Activated CD8-positive, alpha-beta T cell treated with anti-CD3 and anti-CD28 coated beads for 36 hours (primary cell): ENCODE measurements around the gene PLEKHA7. TPM values are rescaled to one million over a fixed set of nuclear protein-coding genes. Genes with fewer than 3 reads are reported as not detected.

Experiments
- ATAC-seq: fragments of 200-7000 bp; cut with Tn5 transposase; one replicate; pipeline ENCODE4 v1.10.0; 2021; ENCODE audit warnings: mild to moderate bottlenecking, moderate library complexity
- CTCF ChIA-PET: fragments of 350-600 bp; sonication (Branson Sonifier 250); formaldehyde crosslinking; loops from one replicate; lab custom pipeline; 2021; ENCODE audit warnings: antibody characterized with exemption; lab: Charles Lee
- POLR2A ChIA-PET: fragments of 350-600 bp; sonication (Branson Sonifier 250); formaldehyde crosslinking; loops from one replicate; lab custom pipeline; 2021; ENCODE audit warnings: antibody characterized with exemption; lab: Charles Lee
- DNase-seq: peaks from one replicate; pipeline ENCODE4 v3.0.0-alpha.2; 2020
- H3K27ac Mint-ChIP-seq: one replicate; pipeline ENCODE4 v1.8.0; 2021; ENCODE audit warnings: mild to moderate bottlenecking, mixed read lengths
- H3K27me3 Mint-ChIP-seq: one replicate; pipeline ENCODE4 v1.8.0; 2021; ENCODE audit warnings: mixed read lengths
- H3K36me3 Mint-ChIP-seq: one replicate; pipeline ENCODE4 v1.8.0; 2021; ENCODE audit warnings: low read depth, mixed read lengths
- H3K4me1 Mint-ChIP-seq: one replicate; pipeline ENCODE4 v1.8.0; 2021; ENCODE audit warnings: low read depth, mixed read lengths
- H3K4me3 Mint-ChIP-seq: one replicate; pipeline ENCODE4 v1.8.0; 2021; ENCODE audit warnings: mild to moderate bottlenecking, moderate library complexity, mixed read lengths
- H3K9me3 Mint-ChIP-seq: one replicate; pipeline ENCODE4 v1.8.0; 2021; ENCODE audit warnings: mixed read lengths
- CTCF ChIP-seq: fragments of 200-600 bp; IDR thresholded peaks from one replicate; pipeline ENCODE4 v1.8.0; 2022; ENCODE audit warnings: antibody characterized with exemption, mild to moderate bottlenecking
- intact Hi-C: fragments of 100-400 bp; cut with micrococcal nuclease; formaldehyde crosslinking; loops from one replicate; pipeline ENCODE4 v1.10.0; 2022
- total RNA-seq, 2 experiments: library from RNA; stranded (reverse); gene quantifications; one replicate each; pipeline ENCODE4 v1.2.3, GENCODE V29; 2021

Gene PLEKHA7
- total RNA-seq, 2 experiments from 2014 or later = 6.0 to 6.6 TPM

DNA sequence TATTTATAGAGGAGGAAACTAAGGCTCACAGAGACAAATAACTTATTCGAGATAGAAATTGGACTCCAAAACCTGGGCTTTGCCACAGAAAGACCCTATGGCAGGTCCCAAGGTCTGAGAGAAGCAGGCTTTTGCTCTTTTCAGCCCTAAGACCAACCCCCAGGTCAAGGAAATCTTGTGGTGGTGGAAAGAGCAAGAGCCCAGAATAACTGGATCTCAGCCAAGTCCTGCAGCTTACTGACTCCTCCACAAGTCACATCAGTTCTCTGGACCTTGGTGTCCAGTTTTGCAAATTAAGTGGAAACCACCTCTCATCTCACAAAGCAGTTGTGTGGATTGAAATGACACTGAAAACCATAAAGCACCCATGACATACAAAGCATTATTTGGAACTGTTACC is 153.6 kb downstream of the PLEKHA7 start:
- Mint-ChIP-seq H3K36me3 (peaks cover 8% of the 10 kb centered on the region), H3K4me3 (no peak overlapping the region), H3K4me1 (peaks cover 14% of the 10 kb centered on the region), H3K27me3 (peaks cover 14% of the 10 kb centered on the region), H3K9me3 (peaks cover 6% of the 10 kb centered on the region), H3K27ac (no peak overlapping the region)
- ChIA-PET CTCF (interaction anchor here (1.7 kb wide), 1 partner anchor 11 kb away, joined by 3 read pairs; no protein-coding TSS in a partner anchor), POLR2A (no interaction called here)
- DNase-seq (no peak), ATAC-seq (no peak)
- intact Hi-C loops = no loop called here
- TF ChIP-seq CTCF = no peak

DNA sequence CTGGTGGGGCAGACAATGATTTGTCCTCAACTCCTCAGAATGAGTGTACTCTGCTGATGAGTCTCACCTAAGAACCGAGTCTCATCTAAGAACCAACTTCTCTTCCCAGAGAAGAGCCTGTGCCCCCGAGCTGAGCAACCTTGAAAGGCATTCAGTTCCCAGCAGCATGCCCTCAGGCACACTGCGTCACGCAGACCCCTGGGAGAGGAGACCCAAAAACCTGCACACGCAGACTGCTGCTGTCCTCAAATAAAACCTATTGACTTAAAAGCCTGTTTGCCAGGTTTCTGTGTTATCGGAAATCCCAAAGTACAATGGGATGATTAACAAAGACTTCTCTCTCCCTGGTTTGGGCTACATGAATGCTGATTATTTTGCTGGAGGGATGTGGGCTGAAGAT is 154.6 kb downstream of the PLEKHA7 start:
- TF ChIP-seq CTCF = no peak
- Mint-ChIP-seq H3K9me3 (peaks cover under 1% of the 10 kb centered on the region), H3K27ac (no peak overlapping the region), H3K27me3 (peaks cover 14% of the 10 kb centered on the region), H3K36me3 (peaks cover 1% of the 10 kb centered on the region), H3K4me1 (peaks cover 8% of the 10 kb centered on the region), H3K4me3 (no peak overlapping the region)
- intact Hi-C loops = no loop called here
- no peak for DNase-seq
- POLR2A ChIA-PET = no interaction called here
- CTCF ChIA-PET = interaction anchor here (1.7 kb wide), 1 partner anchor 9 kb away, joined by 6 read pairs; no protein-coding TSS in a partner anchor
- no peak for ATAC-seq

- Mint-ChIP-seq H3K4me3 (no peak overlapping the region), H3K27me3 (peaks cover 11% of the 10 kb centered on the region), H3K4me1 (no peaks in the 10 kb centered on the region), H3K27ac (no peak overlapping the region), H3K36me3 (no peaks in the 10 kb centered on the region), H3K9me3 (no peaks in the 10 kb centered on the region)
- ChIA-PET POLR2A (interaction anchor here (0.6 kb wide), 1 partner anchor 30 kb away, joined by 3 read pairs; no protein-coding TSS in a partner anchor), CTCF (interaction anchor here (0.9 to 1.8 kb wide), 2 partner anchors 19 to 37 kb away, joined by 3 to 7 read pairs; no protein-coding TSS in a partner anchor)
- no peak for TF ChIP-seq CTCF
- ATAC-seq (no peak), DNase-seq (no peak)
- intact Hi-C loops = no loop called here
These were observed 157.0 kb downstream of the PLEKHA7 start for GRCh38 chr11:16857186-16857585.

GRCh38 chr11:16856022-16856471 is 158.2 kb downstream of the PLEKHA7 start:
- Mint-ChIP-seq H3K4me3 (no peak overlapping the region), H3K4me1 (no peaks in the 10 kb centered on the region), H3K9me3 (no peaks in the 10 kb centered on the region), H3K36me3 (no peaks in the 10 kb centered on the region), H3K27me3 (peaks cover 9% of the 10 kb centered on the region), H3K27ac (no peak overlapping the region)
- ATAC-seq (no peak), DNase-seq (no peak)
- ChIA-PET CTCF (interaction anchor here (1.2 to 2.9 kb wide), 3 partner anchors 36 to 72 kb away, joined by 3 to 10 read pairs (median 4); no protein-coding TSS in a partner anchor), POLR2A (no interaction called here)
- no peak for TF ChIP-seq CTCF
- intact Hi-C loops = no loop called here

GRCh38 chr11:16854979-16855378 is 159.2 kb downstream of the PLEKHA7 start:
- no peaks in the 10 kb centered on the region for H3K4me1 Mint-ChIP-seq
- no peak overlapping the region for H3K27ac Mint-ChIP-seq
- H3K4me3 Mint-ChIP-seq = no peak overlapping the region
- H3K36me3 Mint-ChIP-seq = no peaks in the 10 kb centered on the region
- DNase-seq (no peak), ATAC-seq (no peak)
- CTCF ChIA-PET = interaction anchor here (2.9 kb wide), 1 partner anchor 35 kb away, joined by 10 read pairs; no protein-coding TSS in a partner anchor
- no peak for TF ChIP-seq CTCF
- no peaks in the 10 kb centered on the region for H3K9me3 Mint-ChIP-seq
- intact Hi-C loops = no loop called here
- H3K27me3 Mint-ChIP-seq = peaks cover 7% of the 10 kb centered on the region
- POLR2A ChIA-PET = interaction anchor here (0.8 kb wide), 1 partner anchor 53 kb away, joined by 3 read pairs; no protein-coding TSS in a partner anchor
